Type B pancreatic cell (in vitro differentiated cells): ENCODE data around the gene FLNB. TPM values are rescaled to one million over a fixed set of nuclear protein-coding genes. Genes with fewer than 3 reads are reported as not detected.

Experiments used
- DNase-seq: peaks from one replicate; pipeline ENCODE4 v3.0.0; 2021; ENCODE audit warnings: mixed read lengths; ENCODE audit not compliant: unreplicated experiment; ENCODE audit errors: extremely low spot score
- H3K27ac Mint-ChIP-seq: 2 replicates; pipeline ENCODE4 v1.8.0; 2021; ENCODE audit warnings: mild to moderate bottlenecking, mixed read lengths
- H3K27me3 Mint-ChIP-seq: 2 replicates; pipeline ENCODE4 v1.8.0; 2021; ENCODE audit warnings: mixed read lengths
- H3K36me3 Mint-ChIP-seq: 2 replicates; pipeline ENCODE4 v1.8.0; 2021; ENCODE audit warnings: mixed read lengths
- H3K4me1 Mint-ChIP-seq: one replicate; pipeline ENCODE4 v1.8.0; 2021; ENCODE audit warnings: mixed read lengths; ENCODE audit not compliant: unreplicated experiment
- H3K4me3 Mint-ChIP-seq: 2 replicates; pipeline ENCODE4 v1.8.0; 2021; ENCODE audit warnings: mild to moderate bottlenecking, mixed read lengths
- H3K9me3 Mint-ChIP-seq: 2 replicates; pipeline ENCODE4 v1.8.0; 2021; ENCODE audit warnings: mixed read lengths
- total RNA-seq: library from RNA; stranded (reverse); gene quantifications from 2 replicates; pipeline ENCODE4 v1.2.1, GENCODE V29; 2021; ENCODE audit warnings: low replicate concordance
- TF ChIP-seq, protein P1 (sequence below): fragments of 200-600 bp; sonication (generic); conservative IDR thresholded peaks from 2 replicates; pipeline ENCODE4 v1.5.0; 2021; ENCODE audit warnings: antibody characterized with exemption, mild to moderate bottlenecking

The FLNB gene
- total RNA-seq, 1 donor from 2014 or later, result 204 TPM

DNA sequence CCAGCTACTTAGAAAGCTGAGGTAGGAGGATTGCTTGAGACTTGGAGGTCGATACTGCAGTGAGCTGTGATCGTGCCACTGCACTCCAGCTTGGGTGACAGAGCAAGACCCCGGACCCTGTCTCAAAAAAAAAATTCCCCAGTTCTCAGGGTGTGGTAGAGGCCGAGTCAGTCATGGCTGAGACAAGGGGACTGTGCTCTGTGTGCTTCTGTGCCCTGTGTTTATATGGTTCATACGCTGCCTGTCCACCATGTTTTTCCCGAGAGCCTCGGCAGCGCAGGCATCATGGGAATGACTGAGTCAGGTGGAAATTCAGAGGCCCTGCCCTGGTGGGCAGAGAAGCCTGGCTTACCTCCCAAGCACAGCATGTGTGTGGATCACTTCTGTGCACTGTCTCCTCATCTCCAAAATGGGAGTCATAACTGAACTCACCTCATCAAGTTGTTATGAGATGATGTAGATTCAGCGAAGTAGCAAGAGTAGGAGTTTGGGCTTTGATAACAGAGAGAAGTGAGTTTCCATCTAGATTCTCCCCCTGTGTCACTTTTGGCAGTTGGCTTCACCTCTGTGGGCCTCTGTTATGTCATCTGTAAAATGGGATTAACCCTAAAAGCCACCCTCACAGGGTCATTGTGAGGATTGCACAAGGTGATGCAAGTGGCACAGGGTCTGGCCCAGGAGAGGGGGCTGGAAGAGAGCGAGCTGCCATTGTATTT is 56.9 kb downstream of the FLNB start:
- Mint-ChIP-seq H3K9me3 (no peaks in the 10 kb centered on the region), H3K27me3 (no peaks in the 10 kb centered on the region), H3K4me3 (no peak overlapping the region), H3K36me3 (peaks cover 23% of the 10 kb centered on the region), H3K27ac (peak overlapping the region; percentile 64), H3K4me1 (peaks cover 50% of the 10 kb centered on the region)
- TF ChIP-seq, protein P1, sequence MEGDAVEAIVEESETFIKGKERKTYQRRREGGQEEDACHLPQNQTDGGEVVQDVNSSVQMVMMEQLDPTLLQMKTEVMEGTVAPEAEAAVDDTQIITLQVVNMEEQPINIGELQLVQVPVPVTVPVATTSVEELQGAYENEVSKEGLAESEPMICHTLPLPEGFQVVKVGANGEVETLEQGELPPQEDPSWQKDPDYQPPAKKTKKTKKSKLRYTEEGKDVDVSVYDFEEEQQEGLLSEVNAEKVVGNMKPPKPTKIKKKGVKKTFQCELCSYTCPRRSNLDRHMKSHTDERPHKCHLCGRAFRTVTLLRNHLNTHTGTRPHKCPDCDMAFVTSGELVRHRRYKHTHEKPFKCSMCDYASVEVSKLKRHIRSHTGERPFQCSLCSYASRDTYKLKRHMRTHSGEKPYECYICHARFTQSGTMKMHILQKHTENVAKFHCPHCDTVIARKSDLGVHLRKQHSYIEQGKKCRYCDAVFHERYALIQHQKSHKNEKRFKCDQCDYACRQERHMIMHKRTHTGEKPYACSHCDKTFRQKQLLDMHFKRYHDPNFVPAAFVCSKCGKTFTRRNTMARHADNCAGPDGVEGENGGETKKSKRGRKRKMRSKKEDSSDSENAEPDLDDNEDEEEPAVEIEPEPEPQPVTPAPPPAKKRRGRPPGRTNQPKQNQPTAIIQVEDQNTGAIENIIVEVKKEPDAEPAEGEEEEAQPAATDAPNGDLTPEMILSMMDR, result no peak
- no peak for DNase-seq

DNA sequence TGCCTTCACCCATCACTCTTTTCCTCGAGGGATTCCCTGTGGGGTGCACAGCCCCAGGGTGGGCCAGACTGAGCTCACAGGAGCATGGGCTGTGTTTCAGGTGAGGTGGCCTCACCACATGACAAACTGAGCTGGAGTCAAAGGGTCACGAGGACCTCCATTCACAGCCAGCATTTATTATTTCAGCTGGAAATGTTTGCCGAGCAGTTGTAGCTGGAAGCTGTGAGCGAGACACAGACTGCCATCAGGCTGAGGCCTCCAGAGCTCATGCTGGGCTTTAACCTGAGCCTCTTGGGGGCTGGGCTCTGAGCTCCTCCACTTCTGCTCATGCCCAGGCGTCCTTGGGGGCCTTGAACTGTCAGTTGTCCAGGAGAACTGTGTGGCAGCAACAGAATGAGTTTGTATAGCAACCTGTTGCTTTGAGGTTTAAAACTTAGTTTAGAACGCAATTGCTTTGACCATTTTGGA is 57.5 kb downstream of the FLNB start:
- DNase-seq, result no peak
- Mint-ChIP-seq H3K27me3 (no peaks in the 10 kb centered on the region), H3K4me1 (peaks cover 49% of the 10 kb centered on the region), H3K4me3 (no peak overlapping the region), H3K9me3 (no peaks in the 10 kb centered on the region), H3K36me3 (peaks cover 23% of the 10 kb centered on the region), H3K27ac (peak overlapping the region; percentile 64)
- TF ChIP-seq, protein P1, result no peak

GRCh38 chr3:58066842-58067241 is 58.6 kb downstream of the FLNB start:
- Mint-ChIP-seq H3K4me3 (peak overlapping the region; percentile 50), H3K9me3 (no peaks in the 10 kb centered on the region), H3K27ac (peak overlapping the region; percentile 82), H3K4me1 (peaks cover 47% of the 10 kb centered on the region), H3K36me3 (peaks cover 18% of the 10 kb centered on the region), H3K27me3 (no peaks in the 10 kb centered on the region)
- no peak for DNase-seq
- TF ChIP-seq, protein P1, result no peak

- Mint-ChIP-seq H3K36me3 (peaks cover 10% of the 10 kb centered on the region), H3K27ac (peak overlapping the region; percentile 61), H3K4me1 (peaks cover 46% of the 10 kb centered on the region)
Measured at GRCh38 chr3:58068122-58068809, 60.0 kb downstream of the FLNB start.

DNA sequence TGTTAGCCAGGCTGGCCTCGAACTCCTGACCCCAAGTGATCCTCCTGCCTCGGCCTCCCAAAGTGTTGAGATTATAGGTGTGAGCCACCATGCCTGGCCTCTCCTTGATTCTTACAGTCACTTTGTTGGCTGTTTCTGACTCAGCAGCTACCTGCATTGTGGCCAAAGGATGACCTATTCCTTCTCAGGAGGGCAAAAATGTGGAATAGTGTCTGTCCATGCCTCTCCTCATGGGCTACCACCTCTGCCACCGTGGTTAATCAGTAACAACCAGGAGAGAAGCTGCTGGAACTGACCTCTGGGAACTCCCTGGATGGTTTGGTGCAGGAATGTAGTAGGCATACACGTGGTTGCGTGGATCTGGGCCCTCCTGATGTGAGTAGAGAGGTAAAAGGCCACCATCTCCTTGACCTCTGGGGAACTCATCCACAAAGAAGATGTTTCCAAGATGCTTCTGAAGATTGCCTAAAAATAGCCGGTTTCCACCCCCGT is 63.3 kb downstream of the FLNB start:
- no peaks in the 10 kb centered on the region for H3K27me3 Mint-ChIP-seq
- H3K27ac Mint-ChIP-seq, result peak overlapping the region; percentile 25
- no peak overlapping the region for H3K4me3 Mint-ChIP-seq
- TF ChIP-seq, protein P1, result no peak
- peaks cover 59% of the 10 kb centered on the region for H3K4me1 Mint-ChIP-seq
- DNase-seq, result no peak
- H3K9me3 Mint-ChIP-seq, result no peaks in the 10 kb centered on the region
- peaks cover 19% of the 10 kb centered on the region for H3K36me3 Mint-ChIP-seq

More at GRCh38 chr3:58068122-58068809, 60.0 kb downstream of the FLNB start:
- Mint-ChIP-seq H3K4me3 (peak overlapping the region; percentile 15), H3K27me3 (no peaks in the 10 kb centered on the region), H3K9me3 (no peaks in the 10 kb centered on the region)
- DNase-seq, result no peak
- TF ChIP-seq, protein P1, result no peak
